Measurements from ENCODE around the gene ZNF37A.
"Not testable (repeated sequence)": the region's sequence is repeated elsewhere in the genome, so short reads cannot be mapped to it uniquely, and the experiment has no call there.

DNA sequence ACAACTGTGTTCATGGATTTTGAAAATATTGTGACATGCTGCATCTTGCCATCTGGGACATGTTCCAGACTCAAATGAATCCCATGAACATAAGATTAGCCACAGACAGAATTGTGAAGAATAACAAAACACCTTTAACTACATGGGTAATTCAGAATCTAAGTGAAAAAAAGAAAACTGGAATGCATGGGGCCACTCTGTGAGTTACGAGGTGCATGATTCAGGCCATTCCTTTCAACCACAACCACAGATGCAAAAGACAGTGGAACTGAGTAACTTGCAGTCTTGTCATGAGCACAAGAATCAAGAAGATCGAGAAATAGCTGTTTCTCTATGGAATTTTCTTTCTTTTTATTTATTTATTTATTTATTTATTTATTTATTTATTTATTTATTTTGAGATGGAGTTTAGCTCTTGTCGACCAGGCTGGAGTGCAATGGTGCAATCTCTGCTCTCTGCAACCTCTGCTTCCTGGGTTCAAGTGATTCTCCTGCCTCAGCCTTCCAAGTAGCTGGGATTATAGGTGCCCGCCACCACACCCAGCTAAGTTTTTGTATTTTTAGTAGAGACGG, 56.8 kb downstream of the ZNF37A start:
- TF ChIP-seq, protein P1, sequence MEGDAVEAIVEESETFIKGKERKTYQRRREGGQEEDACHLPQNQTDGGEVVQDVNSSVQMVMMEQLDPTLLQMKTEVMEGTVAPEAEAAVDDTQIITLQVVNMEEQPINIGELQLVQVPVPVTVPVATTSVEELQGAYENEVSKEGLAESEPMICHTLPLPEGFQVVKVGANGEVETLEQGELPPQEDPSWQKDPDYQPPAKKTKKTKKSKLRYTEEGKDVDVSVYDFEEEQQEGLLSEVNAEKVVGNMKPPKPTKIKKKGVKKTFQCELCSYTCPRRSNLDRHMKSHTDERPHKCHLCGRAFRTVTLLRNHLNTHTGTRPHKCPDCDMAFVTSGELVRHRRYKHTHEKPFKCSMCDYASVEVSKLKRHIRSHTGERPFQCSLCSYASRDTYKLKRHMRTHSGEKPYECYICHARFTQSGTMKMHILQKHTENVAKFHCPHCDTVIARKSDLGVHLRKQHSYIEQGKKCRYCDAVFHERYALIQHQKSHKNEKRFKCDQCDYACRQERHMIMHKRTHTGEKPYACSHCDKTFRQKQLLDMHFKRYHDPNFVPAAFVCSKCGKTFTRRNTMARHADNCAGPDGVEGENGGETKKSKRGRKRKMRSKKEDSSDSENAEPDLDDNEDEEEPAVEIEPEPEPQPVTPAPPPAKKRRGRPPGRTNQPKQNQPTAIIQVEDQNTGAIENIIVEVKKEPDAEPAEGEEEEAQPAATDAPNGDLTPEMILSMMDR (IDR thresholded peaks at IDR 0.05) = not testable (repeated sequence)
- TF ChIP-seq POLR2A (IDR thresholded peaks at IDR 0.05) = not testable (repeated sequence)
